ENCODE data around the gene PLD1.

PLD1 gene

GRCh38 chr3:171753025-171753472, 57.2 kb downstream of the PLD1 start:
- TF ChIP-seq POLR2A (IDR thresholded peaks at IDR 0.05; ENCODE audit: low read length) (no peak), GATA1 (IDR thresholded peaks at IDR 0.05; ENCODE audit: low read depth, low read length) (no peak)
- peak; percentile 68 to 80 for DNase-seq

GRCh38 chr3:171752329-171752728, 58.0 kb downstream of the PLD1 start:
- no peak for TF ChIP-seq POLR2A (IDR thresholded peaks at IDR 0.05; ENCODE audit: low read length)

GRCh38 chr3:171749124-171749523, 61.2 kb downstream of the PLD1 start:
- TF ChIP-seq GATA1 (IDR thresholded peaks at IDR 0.05; ENCODE audit: low read depth, low read length) = no peak
- no peak for TF ChIP-seq POLR2A (IDR thresholded peaks at IDR 0.05; ENCODE audit: low read length)
- DNase-seq = peak; percentile 22 to 24

More at GRCh38 chr3:171752329-171752728, 58.0 kb downstream of the PLD1 start:
- no peak for DNase-seq

GRCh38 chr3:171748064-171748924, 62.0 kb downstream of the PLD1 start:
- TF ChIP-seq GATA1 (IDR thresholded peaks at IDR 0.05; ENCODE audit: low read depth, low read length) (no peak), POLR2A (IDR thresholded peaks at IDR 0.05; ENCODE audit: low read length) (no peak)
- peak; percentile 67 to 84 for DNase-seq

GRCh38 chr3:171747223-171747920, 62.9 kb downstream of the PLD1 start:
- no peak for TF ChIP-seq POLR2A (IDR thresholded peaks at IDR 0.05; ENCODE audit: low read length)
- no peak for TF ChIP-seq GATA1 (IDR thresholded peaks at IDR 0.05; ENCODE audit: low read depth, low read length)
- peak in 1 of 2 experiments; percentile 16 for DNase-seq

GRCh38 chr3:171746320-171747222, 63.7 kb downstream of the PLD1 start:
- DNase-seq = peak in 1 of 2 experiments; percentile 15

GRCh38 chr3:171745577-171746319, 64.5 kb downstream of the PLD1 start:
- DNase-seq = no peak
- TF ChIP-seq GATA1 (IDR thresholded peaks at IDR 0.05; ENCODE audit: low read depth, low read length) = no peak
- no peak for TF ChIP-seq POLR2A (IDR thresholded peaks at IDR 0.05; ENCODE audit: low read length)

- TF ChIP-seq GATA1 (IDR thresholded peaks at IDR 0.05; ENCODE audit: low read depth, low read length) (no peak), POLR2A (IDR thresholded peaks at IDR 0.05; ENCODE audit: low read length) (no peak)
- DNase-seq = no peak
These were observed 66.0 kb downstream of the PLD1 start for GRCh38 chr3:171744158-171744741.

- no peak for DNase-seq
- TF ChIP-seq GATA1 (IDR thresholded peaks at IDR 0.05; ENCODE audit: low read depth, low read length) (no peak), POLR2A (IDR thresholded peaks at IDR 0.05; ENCODE audit: low read length) (no peak)
These were observed 66.7 kb downstream of the PLD1 start for GRCh38 chr3:171743327-171744157.

- TF ChIP-seq POLR2A (IDR thresholded peaks at IDR 0.05; ENCODE audit: low read length) = no peak
- TF ChIP-seq GATA1 (IDR thresholded peaks at IDR 0.05; ENCODE audit: low read depth, low read length) = no peak
- DNase-seq = peak in 1 of 2 experiments; percentile 11
These were observed 68.9 kb downstream of the PLD1 start for GRCh38 chr3:171741377-171741776.

GRCh38 chr3:171736556-171736955, 73.7 kb downstream of the PLD1 start:
- TF ChIP-seq POLR2A (IDR thresholded peaks at IDR 0.05; ENCODE audit: low read length) (no peak), GATA1 (IDR thresholded peaks at IDR 0.05; ENCODE audit: low read depth, low read length) (no peak)
- DNase-seq = no peak

- no peak for DNase-seq
- TF ChIP-seq POLR2A (IDR thresholded peaks at IDR 0.05; ENCODE audit: low read length) (no peak), GATA1 (IDR thresholded peaks at IDR 0.05; ENCODE audit: low read depth, low read length) (no peak)
These were observed 76.7 kb downstream of the PLD1 start for GRCh38 chr3:171733561-171733960.
